K562 (cell line): ENCODE measurements around the gene CCDC200. TPM values are rescaled to one million over a fixed set of nuclear protein-coding genes. Genes with fewer than 3 reads are reported as not detected.

Experiments used
- CHD7 ChIP-seq: fragments of 200-600 bp; sonication (generic); IDR thresholded peaks from one replicate; pipeline ENCODE4 v1.6.1; 2012; ENCODE audit warnings: mild to moderate bottlenecking, low read depth, low read length, inconsistent platforms
- FOXP1 ChIP-seq: sonication (generic); formaldehyde crosslinking; IDR thresholded peaks from 2 replicates; pipeline ENCODE4 v1.8.0; 2022; ENCODE audit warnings: mild to moderate bottlenecking, missing genetic modification reagents
- HEY1 ChIP-seq: fragments of 250-450 bp; sonication (Bioruptor Pico); IDR thresholded peaks from 2 replicates; pipeline ENCODE4 v1.5.0; 2020; ENCODE audit warnings: mild to moderate bottlenecking, moderate library complexity, borderline replicate concordance
- NUFIP1 ChIP-seq: fragments of 450-650 bp; IDR thresholded peaks from 2 replicates; pipeline ENCODE4 v1.6.1; 2018; ENCODE audit not compliant: partially characterized antibody
- RNF2 ChIP-seq: sonication (generic); IDR thresholded peaks from 2 replicates; pipeline ENCODE4 v1.6.1; 2016
- SRSF9 ChIP-seq: fragments of 200-400 bp; formaldehyde crosslinking; IDR thresholded peaks from 2 replicates; pipeline ENCODE4 v1.6.1; 2017; ENCODE audit warnings: low read depth, low read length, borderline replicate concordance
- TARDBP ChIP-seq: fragments of 450-650 bp; IDR thresholded peaks from 2 replicates; pipeline ENCODE4 v1.6.1; 2016
- THRB ChIP-seq: fragments of 450-650 bp; formaldehyde crosslinking; conservative IDR thresholded peaks from 2 replicates; pipeline ENCODE4 v1.4.0; 2022; ENCODE audit warnings: mild to moderate bottlenecking, missing genetic modification characterization
- ZNF561 ChIP-seq: fragments of 450-650 bp; formaldehyde crosslinking; conservative IDR thresholded peaks from 2 replicates; pipeline ENCODE4 v1.4.0; 2020; ENCODE audit warnings: mild to moderate bottlenecking, moderate library complexity
- ZNF707 ChIP-seq: fragments of 250-450 bp; sonication (Bioruptor Pico); conservative IDR thresholded peaks from 2 replicates; pipeline ENCODE4 v1.8.0; 2022; ENCODE audit warnings: inconsistent platforms, mild to moderate bottlenecking, moderate library complexity
- ZNF717 ChIP-seq: fragments of 250-450 bp; sonication (Bioruptor Pico); IDR thresholded peaks from 2 replicates; pipeline ENCODE4 v1.5.0; 2021
- polyA plus RNA-seq, 8 experiments: library from polyadenylated mRNA; depleted of rRNA in 4 of 8; stranded (reverse) in 5 of 8; unstranded in 3 of 8; fragments of >200 nt; fragmentation: Nextera tagmentation in 2 of 8; fragmentation: Illumina TruSeq in 1 of 8; extraction: Ambion mirVana in 2 of 8; extraction: Trizol in 1 of 8; gene quantifications; 2 replicates each; pipeline versions ENCODE4 v1.2.1 to v1.2.3, GENCODE V29; 2011 to 2014; ENCODE audit warnings: inconsistent platforms in 1 of 8, missing spikeins in 1 of 8
- total RNA-seq, 7 experiments: library from RNA; depleted of rRNA in 6 of 7; stranded (reverse); fragments of >200 nt in 6 of 7; fragmentation: Illumina TruSeq in 2 of 7; extraction: Trizol in 2 of 7; gene quantifications; 2 replicates each; pipeline versions ENCODE4 v1.2.1 to v1.2.3, GENCODE V29; 2011 to 2021; ENCODE audit warnings: low replicate concordance in 1 of 7

CCDC200 gene
- total and polyA plus RNA-seq, 9 of the 15 experiments (the other 6 are each of a cell fraction or from before 2014, with no cell fraction given) = 0.14 TPM; not detected in 8

GRCh38 chr17:43171586-43172487 lies 56.6 kb downstream of the CCDC200 start (continued):
- TF ChIP-seq CHD7 = no peak
- no peak for TF ChIP-seq HEY1
- no peak for TF ChIP-seq ZNF561 (CRISPR knock-in tag)
- TF ChIP-seq FOXP1 (CRISPR knock-in tag) = no peak
- no peak for TF ChIP-seq SRSF9
- no peak for TF ChIP-seq RNF2
- TF ChIP-seq ZNF717 (CRISPR knock-in tag) = no peak
- no peak for TF ChIP-seq NUFIP1
- TF ChIP-seq THRB (CRISPR knock-in tag) = no peak
- TF ChIP-seq ZNF707 (CRISPR knock-in tag) = no peak
- no peak for TF ChIP-seq TARDBP
